Skeletal muscle satellite cell (primary cell): Measurements from ENCODE around the gene TMED5. TPM values are rescaled to one million over a fixed set of nuclear protein-coding genes. Genes with fewer than 3 reads are reported as not detected.
"Not testable (repeated sequence)": the region's sequence is repeated elsewhere in the genome, so short reads cannot be mapped to it uniquely, and the experiment has no call there.

Experiments used
- H3K27me3 ChIP-seq: 2 replicates; pipeline ENCODE4 v1.7.0; 2013; ENCODE audit warnings: low read length; ENCODE audit not compliant: control insufficient read depth, insufficient read depth
- H3K36me3 ChIP-seq: 2 replicates; pipeline ENCODE4 v1.7.0; 2013; ENCODE audit warnings: mild to moderate bottlenecking, control low read depth, low read length; ENCODE audit not compliant: insufficient read depth
- H3K4me1 ChIP-seq: 2 replicates; pipeline ENCODE4 v1.7.0; 2013; ENCODE audit warnings: low read length; ENCODE audit not compliant: control insufficient read depth, insufficient read depth
- H3K4me2 ChIP-seq: 2 replicates; pipeline ENCODE4 v1.7.0; 2013; ENCODE audit warnings: mild to moderate bottlenecking, low read length
- H3K4me3 ChIP-seq: 2 replicates; pipeline ENCODE4 v1.7.0; 2013; ENCODE audit warnings: low read length
- H3K9ac ChIP-seq: 2 replicates; pipeline ENCODE4 v1.7.0; 2013; ENCODE audit warnings: mild to moderate bottlenecking, low read depth, low read length, moderate library complexity
- H3K9me3 ChIP-seq: replicated peaks from 2 replicates; pipeline ENCODE4 v1.7.0; 2013; ENCODE audit warnings: mild to moderate bottlenecking, control low read depth, low read length
- total RNA-seq: library from RNA; depleted of rRNA; stranded (reverse); fragments of >200 nt; gene quantifications from 2 replicates; pipeline ENCODE4 v1.2.3, GENCODE V29; 2012; rRNA removed

The TMED5 gene
- 61.4 and 69.0 TPM in 2 replicates for total RNA-seq

DNA sequence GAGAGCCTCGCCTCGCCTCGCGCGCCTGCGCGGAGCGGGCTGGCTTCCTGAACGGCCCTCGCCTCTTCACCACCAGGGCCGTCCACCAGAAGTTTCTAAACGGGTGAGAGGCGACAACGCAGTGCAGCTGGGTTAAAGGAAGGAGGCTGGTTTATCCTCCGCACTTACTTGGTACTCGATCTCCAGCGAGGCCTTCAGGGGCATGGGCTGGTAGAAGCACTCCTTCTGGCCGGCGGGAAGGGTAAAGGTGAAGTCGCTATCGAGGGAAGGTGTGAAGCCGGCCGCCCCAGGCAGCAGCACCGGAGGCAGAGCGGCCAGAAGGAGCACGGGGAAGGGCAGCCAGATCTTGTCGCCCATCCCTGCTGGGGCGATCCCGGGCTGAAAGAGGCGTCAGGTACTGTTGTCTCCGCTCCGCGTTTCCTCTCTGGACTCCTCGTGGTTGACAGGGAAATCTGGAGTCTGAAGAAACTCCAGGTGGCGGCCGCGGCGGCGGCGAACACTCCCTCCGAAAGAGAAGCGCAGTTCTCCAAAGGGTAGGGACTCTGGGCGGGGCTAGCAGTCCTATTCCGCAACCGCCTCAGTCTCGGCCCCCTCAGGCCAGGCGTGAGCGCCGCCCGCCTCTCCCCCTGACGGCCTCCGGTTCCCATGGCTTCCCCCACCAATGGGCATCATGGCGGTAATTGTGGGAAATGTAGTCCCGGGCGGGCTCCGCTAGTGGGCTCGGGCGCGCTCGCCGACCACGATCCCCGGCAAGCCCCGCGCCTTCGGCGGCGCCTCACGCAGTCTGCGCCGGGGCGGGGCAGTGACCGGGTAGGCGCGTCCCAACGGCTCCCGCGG is at the start of gene TMED5:
TMED5 (minus strand) TSS at position 528 of the 837 bp plus-strand sequence; CDS start at position 357, 171 bp downstream.
- no peaks in the 10 kb centered on the region for H3K27me3 ChIP-seq
- H3K36me3 ChIP-seq, result peaks cover 10% of the 10 kb centered on the region
- no peaks in the 10 kb centered on the region for H3K9me3 ChIP-seq
- peak within 1 kb of the TSS; percentile 95 for H3K4me3 ChIP-seq
- H3K9ac ChIP-seq, result peak within 1 kb of the TSS; percentile 97
- H3K4me1 ChIP-seq, result peaks cover 14% of the 10 kb centered on the region
- H3K4me2 ChIP-seq, result peak within 1 kb of the TSS; percentile 89

DNA sequence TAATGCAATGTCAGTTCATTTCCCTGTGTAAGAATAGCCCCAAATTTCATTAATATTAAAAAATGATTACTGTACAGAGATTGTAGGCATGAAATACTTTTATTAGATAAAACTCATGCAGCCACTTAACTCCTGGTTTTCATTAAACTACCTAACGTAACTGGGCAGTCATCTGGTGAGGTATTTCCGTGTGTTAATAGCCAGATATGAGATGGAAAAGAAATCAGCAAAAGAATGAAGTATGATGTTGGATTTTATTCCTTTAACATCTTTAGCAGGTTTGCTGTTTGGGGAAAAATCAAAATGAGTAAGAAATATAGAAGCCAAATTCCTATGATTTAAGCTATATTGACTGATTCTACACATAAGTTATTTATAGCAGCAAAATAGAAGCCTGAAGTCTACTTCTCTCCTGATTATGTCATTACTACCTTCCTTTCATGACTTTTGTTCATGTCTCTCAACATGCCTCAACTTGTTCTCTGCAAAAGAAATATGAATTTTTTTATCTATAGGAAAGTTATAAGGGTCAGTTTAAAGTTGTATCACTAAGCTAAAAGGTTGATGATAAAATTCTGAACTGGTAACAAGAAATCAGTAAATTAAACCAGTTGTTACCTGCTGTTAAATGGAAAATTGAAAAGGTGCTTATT is 42.9 kb upstream of the TMED5 start:
- no peaks in the 10 kb centered on the region for H3K27me3 ChIP-seq
- no peak overlapping the region for H3K4me3 ChIP-seq
- no peaks in the 10 kb centered on the region for H3K4me1 ChIP-seq
- no peak overlapping the region for H3K4me2 ChIP-seq
- no peak overlapping the region for H3K9ac ChIP-seq
- no peaks in the 10 kb centered on the region for H3K9me3 ChIP-seq
- peaks cover 19% of the 10 kb centered on the region for H3K36me3 ChIP-seq

DNA sequence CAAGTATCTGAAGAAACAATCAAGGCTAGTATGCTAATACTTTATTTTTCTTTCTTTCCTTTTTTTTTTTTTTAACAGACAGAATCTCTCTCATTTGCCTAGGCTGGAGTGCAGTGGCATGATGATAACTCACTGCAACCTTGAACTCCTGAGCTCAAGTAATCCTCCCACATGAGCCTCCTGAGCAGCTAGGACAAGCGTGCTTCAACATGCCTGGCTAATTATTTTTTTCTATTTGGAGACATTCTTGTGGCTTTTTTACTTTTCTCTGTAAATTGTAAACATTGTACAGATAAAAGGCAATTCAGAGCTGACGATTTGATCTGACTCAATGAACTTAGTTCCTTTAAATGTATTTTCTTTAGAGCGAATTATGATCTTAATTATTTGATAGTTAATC is 41.7 kb upstream of the TMED5 start:
- H3K4me3 ChIP-seq, result no peak overlapping the region
- H3K9me3 ChIP-seq, result no peaks in the 10 kb centered on the region
- H3K4me2 ChIP-seq, result no peak overlapping the region
- H3K4me1 ChIP-seq, result no peaks in the 10 kb centered on the region
- no peaks in the 10 kb centered on the region for H3K27me3 ChIP-seq
- H3K9ac ChIP-seq, result no peak overlapping the region
- peaks cover 23% of the 10 kb centered on the region for H3K36me3 ChIP-seq

DNA sequence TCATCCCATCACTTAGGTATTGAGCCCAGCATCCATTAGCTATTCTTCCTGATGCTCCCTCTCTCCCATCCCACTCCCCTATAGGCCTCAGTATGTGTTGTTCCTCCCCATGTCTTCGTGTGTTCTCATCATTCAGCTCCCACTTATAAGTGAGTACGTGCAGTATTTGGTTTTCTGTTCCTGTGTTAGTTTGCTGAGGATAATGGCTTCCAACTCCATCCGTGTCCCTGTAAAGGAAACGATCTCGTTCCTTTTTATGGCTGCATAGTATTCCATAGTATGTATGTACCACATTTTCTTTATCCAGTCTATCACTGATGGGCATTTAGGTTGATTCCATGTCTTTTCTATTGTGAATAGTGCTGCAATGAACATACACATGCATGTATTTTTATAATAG is 40.5 kb upstream of the TMED5 start:
- not testable (repeated sequence) for H3K27me3 ChIP-seq, H3K4me2 ChIP-seq, H3K4me1 ChIP-seq, H3K4me3 ChIP-seq, H3K9ac ChIP-seq, H3K9me3 ChIP-seq
- H3K36me3 ChIP-seq, result peaks cover 24% of the 10 kb centered on the region

DNA sequence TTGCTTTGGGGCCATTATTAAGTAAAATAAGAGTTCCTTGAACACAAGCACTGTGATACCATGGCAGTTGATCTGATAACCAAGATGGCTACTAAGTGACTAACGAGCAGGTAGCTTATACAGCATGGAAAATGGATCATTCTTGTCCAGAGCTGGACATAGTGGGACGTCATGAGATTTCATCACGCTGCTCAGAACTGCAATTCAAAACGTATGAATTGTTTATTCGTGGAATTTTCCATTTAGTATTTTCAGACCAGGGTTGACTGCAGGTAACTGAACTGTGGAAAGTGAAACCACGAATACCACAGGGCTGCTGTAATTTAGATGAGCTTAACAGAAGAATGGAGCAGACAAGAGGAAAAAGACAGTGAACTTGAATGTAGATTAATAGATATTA is 39.2 kb upstream of the TMED5 start:
- Histone ChIP-seq H3K27me3 (no peaks in the 10 kb centered on the region), H3K4me1 (no peaks in the 10 kb centered on the region), H3K36me3 (peaks cover 33% of the 10 kb centered on the region), H3K9ac (no peak overlapping the region), H3K9me3 (no peaks in the 10 kb centered on the region), H3K4me2 (no peak overlapping the region), H3K4me3 (no peak overlapping the region)

DNA sequence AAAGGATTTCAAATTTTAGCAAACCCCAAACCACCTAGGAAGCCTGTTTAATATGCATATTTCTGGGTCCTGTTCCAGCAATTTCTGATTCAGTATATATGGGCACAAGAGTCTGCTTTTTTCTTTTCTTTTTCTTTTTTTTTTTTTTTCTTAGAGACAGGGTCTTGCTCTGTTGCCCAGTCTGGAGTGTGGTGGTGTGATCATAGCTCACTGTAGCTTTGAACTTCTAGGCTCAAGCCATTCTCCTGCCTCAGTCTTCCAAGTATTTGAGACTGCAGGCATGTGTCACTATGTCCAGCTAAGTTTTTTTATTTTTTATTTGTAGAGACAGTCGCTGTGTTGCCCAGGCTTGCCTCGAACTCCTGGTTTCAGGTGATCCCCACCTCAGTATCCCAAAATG is 35.1 kb upstream of the TMED5 start:
- Histone ChIP-seq H3K4me1 (no peaks in the 10 kb centered on the region), H3K9ac (no peak overlapping the region), H3K4me3 (no peak overlapping the region), H3K27me3 (no peaks in the 10 kb centered on the region), H3K36me3 (peaks cover 27% of the 10 kb centered on the region), H3K9me3 (no peaks in the 10 kb centered on the region), H3K4me2 (no peak overlapping the region)

DNA sequence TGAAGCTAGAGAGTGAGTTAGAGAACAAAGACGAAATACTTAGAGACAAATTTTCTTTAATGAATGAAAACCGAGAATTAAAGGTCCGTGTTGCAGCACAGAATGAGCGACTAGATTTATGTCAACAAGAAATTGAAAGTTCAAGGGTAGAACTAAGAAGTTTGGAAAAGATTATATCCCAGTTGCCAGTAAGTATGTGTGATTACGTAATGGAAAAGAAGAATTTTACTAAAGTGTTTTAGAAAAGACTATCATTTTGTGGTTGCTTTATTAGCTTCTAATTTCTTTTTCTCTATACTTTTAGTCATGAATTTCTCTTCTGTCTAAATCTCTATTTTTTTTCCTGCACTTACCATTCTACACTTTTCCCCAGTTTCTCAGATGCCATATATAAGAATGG is 27.0 kb upstream of the TMED5 start:
- H3K36me3 ChIP-seq, result peaks cover 10% of the 10 kb centered on the region
- H3K9me3 ChIP-seq, result no peaks in the 10 kb centered on the region
- no peak overlapping the region for H3K4me3 ChIP-seq
- H3K4me2 ChIP-seq, result no peak overlapping the region
- H3K4me1 ChIP-seq, result no peaks in the 10 kb centered on the region
- no peak overlapping the region for H3K9ac ChIP-seq
- H3K27me3 ChIP-seq, result no peaks in the 10 kb centered on the region

DNA sequence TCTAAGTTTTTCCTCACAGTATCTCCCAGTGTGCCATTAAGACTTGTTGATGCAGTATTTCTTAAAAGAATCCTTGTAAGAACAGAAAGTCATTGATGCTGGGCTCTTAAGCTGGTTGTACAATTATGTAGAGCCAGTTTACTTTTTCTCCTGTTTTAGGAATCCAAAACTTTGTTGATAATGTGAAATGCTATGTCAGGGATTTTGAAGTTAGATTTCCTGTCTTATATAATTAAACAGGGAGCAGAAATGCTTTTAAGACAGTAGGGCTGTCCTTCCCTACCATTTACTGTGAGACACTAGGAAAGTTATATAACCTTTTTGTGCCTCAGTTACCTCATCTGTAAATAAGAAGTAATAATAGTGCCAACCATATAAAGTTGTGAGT is 26.3 kb upstream of the TMED5 start:
- Histone ChIP-seq H3K36me3 (peaks cover 10% of the 10 kb centered on the region), H3K27me3 (no peaks in the 10 kb centered on the region), H3K9me3 (no peaks in the 10 kb centered on the region), H3K4me3 (no peak overlapping the region), H3K4me1 (no peaks in the 10 kb centered on the region), H3K4me2 (no peak overlapping the region), H3K9ac (no peak overlapping the region)

DNA sequence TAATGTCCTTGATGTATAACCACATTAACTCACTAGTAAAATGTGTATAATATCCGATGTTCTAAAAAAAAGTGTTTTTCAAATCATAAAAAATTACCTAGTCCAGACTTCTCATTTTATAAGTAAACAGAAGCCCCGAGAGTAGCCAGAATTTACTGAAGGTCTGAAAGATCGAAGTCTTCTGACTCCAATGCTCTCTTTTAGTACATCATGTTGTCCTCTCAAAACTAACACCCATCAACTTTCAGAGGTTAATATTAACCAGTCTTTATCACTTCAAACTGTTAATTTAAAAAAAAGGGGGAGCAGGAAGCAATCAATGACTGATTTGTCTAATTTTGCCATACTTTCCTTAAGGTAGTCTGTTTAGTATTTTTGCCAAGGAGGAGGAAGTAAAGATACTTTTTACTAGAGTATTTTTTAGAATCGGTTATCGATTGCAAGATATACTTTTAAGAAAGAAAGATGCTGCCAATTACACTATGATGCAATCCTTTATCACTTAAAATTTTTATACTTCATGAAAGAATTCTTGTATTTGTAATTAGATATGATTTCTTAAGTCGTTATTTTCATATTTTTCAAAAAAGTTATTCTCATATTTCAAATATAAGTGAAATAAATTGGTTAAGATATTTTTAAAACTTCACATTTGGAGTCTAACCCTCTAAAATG is 25.8 kb upstream of the TMED5 start:
- Histone ChIP-seq H3K9ac (no peak overlapping the region), H3K4me1 (no peaks in the 10 kb centered on the region), H3K27me3 (no peaks in the 10 kb centered on the region)

DNA sequence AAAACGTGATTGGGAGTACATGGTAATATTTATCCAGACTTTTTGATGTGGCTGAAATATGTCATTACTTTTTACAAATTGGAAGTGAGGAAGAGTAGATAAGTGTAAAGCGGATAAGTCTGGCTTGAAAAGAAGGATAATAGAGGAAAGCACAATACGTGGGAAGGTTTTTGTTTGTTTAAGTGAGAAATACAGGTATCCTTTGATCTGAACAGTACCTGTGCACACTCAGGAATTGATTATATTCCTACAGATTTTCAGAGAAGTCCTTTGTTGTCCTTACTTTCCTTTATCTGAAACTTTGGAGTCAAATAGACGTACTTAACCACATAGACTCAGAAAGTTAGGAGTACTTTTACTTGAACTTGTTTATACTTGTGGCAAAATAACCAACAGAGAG is 20.5 kb upstream of the TMED5 start:
- H3K36me3 ChIP-seq, result peaks cover 15% of the 10 kb centered on the region
- no peak overlapping the region for H3K4me2 ChIP-seq
- no peaks in the 10 kb centered on the region for H3K27me3 ChIP-seq
- H3K4me3 ChIP-seq, result no peak overlapping the region
- H3K9ac ChIP-seq, result no peak overlapping the region
- H3K4me1 ChIP-seq, result no peaks in the 10 kb centered on the region
- no peaks in the 10 kb centered on the region for H3K9me3 ChIP-seq

More for the DNA sequence above, 25.8 kb upstream of the TMED5 start:
- Histone ChIP-seq H3K4me2 (no peak overlapping the region), H3K36me3 (peaks cover 10% of the 10 kb centered on the region), H3K4me3 (no peak overlapping the region), H3K9me3 (no peaks in the 10 kb centered on the region)

DNA sequence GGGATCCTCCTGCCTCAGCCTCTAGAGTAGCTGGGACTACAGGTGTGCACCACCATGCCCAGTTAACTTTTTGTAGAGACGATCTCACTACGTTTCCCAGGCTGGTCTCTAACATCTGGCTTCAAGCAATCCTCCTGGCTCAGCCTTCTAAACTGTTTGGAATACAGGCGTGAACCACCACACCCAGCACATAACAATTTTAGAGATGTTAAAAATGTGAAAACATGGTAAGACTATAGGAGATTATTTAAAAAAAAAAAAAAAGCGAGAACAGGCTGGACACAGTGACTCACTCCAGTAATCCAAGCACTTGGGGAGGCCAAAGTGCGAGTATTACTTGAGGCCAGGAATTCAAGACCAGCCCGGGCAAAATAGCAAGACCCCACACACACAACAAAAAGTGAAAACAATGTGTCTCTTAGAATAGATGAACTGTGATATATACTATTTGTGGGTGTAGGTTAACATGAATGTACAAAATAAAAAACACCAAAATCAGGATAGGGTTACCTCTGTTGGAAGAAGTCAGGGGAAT is 19.9 kb upstream of the TMED5 start:
- Histone ChIP-seq H3K27me3 (no peaks in the 10 kb centered on the region), H3K9me3 (no peaks in the 10 kb centered on the region), H3K4me2 (no peak overlapping the region), H3K9ac (no peak overlapping the region), H3K4me3 (no peak overlapping the region), H3K4me1 (no peaks in the 10 kb centered on the region), H3K36me3 (peaks cover 15% of the 10 kb centered on the region)
